HFF-Myc (cell line): ENCODE measurements around the gene NUMB.

Source experiments
- DNase-seq: peaks from one replicate; pipeline ENCODE4 v3.0.0-alpha.2; 2011; ENCODE audit warnings: low read depth; ENCODE audit errors: extremely low read depth
- H3K4me3 ChIP-seq: replicated peaks from 2 replicates; pipeline ENCODE4 v1.5.1; 2011; ENCODE audit warnings: low read depth, mild to moderate bottlenecking, control low read depth, low read length
- CTCF ChIP-seq: IDR thresholded peaks from 2 replicates; pipeline ENCODE4 v1.5.1; 2012; ENCODE audit warnings: mild to moderate bottlenecking, low read depth, low read length, control low read depth; ENCODE audit errors: missing control alignments

Gene NUMB

GRCh38 chr14:73231981-73232851, 226.1 kb downstream of the NUMB start:
- no peak for DNase-seq
- no peak overlapping the region for H3K4me3 ChIP-seq
- peak; percentile 9 for TF ChIP-seq CTCF

- no peak overlapping the region for H3K4me3 ChIP-seq
- DNase-seq: no peak
- no peak for TF ChIP-seq CTCF
Observed at GRCh38 chr14:73230051-73230450, 228.3 kb downstream of the NUMB start.

GRCh38 chr14:73227812-73228781, 230.2 kb downstream of the NUMB start:
- no peak for TF ChIP-seq CTCF
- peak overlapping the region; percentile 18 for H3K4me3 ChIP-seq
- DNase-seq: peak; percentile 80

DNA sequence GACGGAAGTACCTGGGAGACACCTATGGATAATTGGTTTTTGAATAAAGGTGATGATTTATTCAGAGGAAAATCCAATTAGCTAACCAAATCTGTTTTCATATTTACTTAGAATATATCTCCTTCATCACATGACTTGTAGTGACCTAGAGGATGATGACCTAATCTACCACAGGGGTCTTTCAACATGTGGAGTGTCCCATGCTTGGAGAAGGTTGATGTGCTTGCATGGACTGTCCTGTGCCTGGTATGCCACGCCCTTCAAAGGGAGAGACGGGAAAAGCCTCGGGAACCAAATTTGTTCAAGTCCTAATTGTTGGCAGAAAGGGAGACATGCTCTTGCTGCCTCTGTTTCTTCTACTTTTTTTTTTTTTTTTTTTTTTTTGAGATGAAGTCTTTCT, 232.8 kb downstream of the NUMB start:
- no peak overlapping the region for H3K4me3 ChIP-seq
- no peak for DNase-seq
- TF ChIP-seq CTCF: no peak
